ENCODE measurements around the gene ATP6AP2.

DNA sequence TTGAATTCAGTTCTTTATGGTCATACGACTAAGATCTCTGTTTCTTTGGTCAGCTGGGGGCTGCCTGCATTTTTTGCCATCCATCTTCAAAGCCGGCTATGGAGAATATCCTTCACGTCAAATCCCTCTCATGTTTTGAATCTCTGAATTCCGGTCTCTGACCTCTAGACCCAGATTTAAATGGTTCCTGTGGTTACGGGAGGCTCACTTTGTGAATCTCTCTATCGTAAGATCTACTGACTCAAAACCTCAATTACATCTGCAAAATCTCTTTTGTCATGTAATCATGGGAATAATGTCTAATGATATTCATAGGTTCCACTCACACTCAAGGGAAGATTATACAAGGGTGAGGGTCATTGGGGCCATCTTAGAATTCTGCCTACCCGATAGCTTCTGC, 36.8 kb downstream of the ATP6AP2 start:
- TF ChIP-seq, protein P1, sequence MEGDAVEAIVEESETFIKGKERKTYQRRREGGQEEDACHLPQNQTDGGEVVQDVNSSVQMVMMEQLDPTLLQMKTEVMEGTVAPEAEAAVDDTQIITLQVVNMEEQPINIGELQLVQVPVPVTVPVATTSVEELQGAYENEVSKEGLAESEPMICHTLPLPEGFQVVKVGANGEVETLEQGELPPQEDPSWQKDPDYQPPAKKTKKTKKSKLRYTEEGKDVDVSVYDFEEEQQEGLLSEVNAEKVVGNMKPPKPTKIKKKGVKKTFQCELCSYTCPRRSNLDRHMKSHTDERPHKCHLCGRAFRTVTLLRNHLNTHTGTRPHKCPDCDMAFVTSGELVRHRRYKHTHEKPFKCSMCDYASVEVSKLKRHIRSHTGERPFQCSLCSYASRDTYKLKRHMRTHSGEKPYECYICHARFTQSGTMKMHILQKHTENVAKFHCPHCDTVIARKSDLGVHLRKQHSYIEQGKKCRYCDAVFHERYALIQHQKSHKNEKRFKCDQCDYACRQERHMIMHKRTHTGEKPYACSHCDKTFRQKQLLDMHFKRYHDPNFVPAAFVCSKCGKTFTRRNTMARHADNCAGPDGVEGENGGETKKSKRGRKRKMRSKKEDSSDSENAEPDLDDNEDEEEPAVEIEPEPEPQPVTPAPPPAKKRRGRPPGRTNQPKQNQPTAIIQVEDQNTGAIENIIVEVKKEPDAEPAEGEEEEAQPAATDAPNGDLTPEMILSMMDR (IDR thresholded peaks at IDR 0.05) = no peak
- TF ChIP-seq EZH2 (IDR thresholded peaks at IDR 0.05; ENCODE audit: borderline replicate concordance, insufficient read depth, low read depth, low read length, poor library complexity, severe bottlenecking) = no peak

All from B cell (primary cell).